ENCODE data around the gene ERICH4. TPM values are rescaled to one million over a fixed set of nuclear protein-coding genes. Genes with fewer than 3 reads are reported as not detected.
A peak's percentile ranks its signal among the peaks of the same experiment; 100 is the strongest.

Gene ERICH4, protein sequence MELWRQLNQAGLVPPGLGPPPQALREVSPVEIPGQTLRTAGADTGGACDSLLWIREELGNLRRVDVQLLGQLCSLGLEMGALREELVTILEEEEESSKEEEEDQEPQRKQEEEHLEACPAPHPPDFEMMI
- total RNA-seq (2012; rRNA removed) (not detected in 2 replicates), polyA plus RNA-seq (2012; rRNA removed) (not detected in 2 replicates), Bru-seq, nascent RNA (not detected), BruChase-seq, experiment 1, labeled RNA remaining after a 6-hour chase (percentile 24 among the genes with signal in this experiment), BruChase-seq, experiment 2, labeled RNA remaining after a 2-hour chase (not detected)
- not detected in 2 replicates for polyA plus RNA-seq (2012; cell fraction: cytosol; rRNA removed)
- polyA plus RNA-seq (2012; cell fraction: nucleus; rRNA removed; ENCODE audit: low replicate concordance) = not detected in 2 replicates
- long read RNA-seq = 0 reads

DNA sequence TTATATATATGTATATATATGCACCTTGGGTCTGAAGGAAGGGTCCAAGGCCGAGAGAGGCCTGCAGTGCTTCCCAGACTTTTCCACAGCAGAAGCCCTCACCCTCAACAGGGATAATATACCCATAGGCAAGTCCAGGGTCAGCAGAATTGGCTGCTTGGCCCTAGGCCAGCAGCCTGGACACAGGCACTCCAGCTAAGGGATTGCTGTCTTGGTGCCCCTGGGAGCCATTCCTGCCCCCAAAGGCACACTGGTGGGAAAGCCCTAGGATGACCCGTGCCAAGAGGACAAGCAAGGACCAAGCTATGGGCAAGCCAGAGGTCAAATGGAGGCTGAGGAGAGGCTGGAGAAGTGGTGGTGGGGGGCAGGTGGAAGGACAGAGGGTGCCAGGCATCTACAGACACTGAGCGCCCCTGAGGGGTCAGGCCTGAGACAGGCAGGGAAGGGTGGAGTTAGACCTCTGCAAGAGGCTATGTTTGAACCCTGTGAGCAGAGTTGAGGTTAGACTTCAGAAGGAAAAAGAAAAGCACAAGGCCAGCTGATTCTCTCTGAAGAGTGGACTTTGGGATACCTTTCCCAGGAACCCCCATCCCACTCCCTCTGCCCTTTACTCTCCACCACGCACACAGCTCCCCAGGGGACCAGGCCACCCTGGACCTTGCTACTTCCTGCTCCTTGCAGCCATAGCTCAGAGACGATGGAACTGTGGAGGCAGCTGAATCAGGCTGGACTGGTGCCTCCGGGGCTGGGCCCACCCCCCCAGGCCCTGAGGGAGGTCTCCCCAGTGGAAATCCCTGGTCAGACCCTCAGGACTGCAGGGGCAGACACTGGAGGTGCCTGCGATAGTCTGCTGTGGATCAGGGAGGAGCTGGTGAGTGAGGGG, at the start of gene ERICH4:
Gene ERICH4 (plus strand): TSS at position 684 of the 883 bp plus-strand sequence. CDS start 14 bp downstream, at position 698.
- peak within 1 kb of the TSS; percentile 13 for H2AFZ ChIP-seq (replicated peaks; ENCODE audit: low read length, poor library complexity)
- peaks cover 8 to 13% of the 10 kb centered on the region in 2 experiments for H3K79me1 ChIP-seq (ENCODE audit: low read depth in 1 of 2, low read length in 2 of 2)
- H3K9me3 ChIP-seq (ENCODE audit: control insufficient read depth, insufficient read depth, low read length) = no peaks in the 10 kb centered on the region
- H2BK5ac ChIP-seq (ENCODE audit: low read depth, low read length, poor library complexity, severe bottlenecking) = no peak within 1 kb of the TSS
- H3K4me1 ChIP-seq (ENCODE audit: control insufficient read depth, insufficient read depth, low read length) = no peaks in the 10 kb centered on the region; the same call in 1 of the 2 replicates
- ChIA-PET CTCF (no interaction called here), POLR2A (ENCODE audit: unreplicated experiment) (no interaction called here)
- BruUV-seq (replicated peaks) = no TSS peak
- peaks cover 3% of the 10 kb centered on the region; the same call in 1 of the 2 replicates for H3K36me3 ChIP-seq (ENCODE audit: control insufficient read depth, insufficient read depth, low read length)
- H4K5ac ChIP-seq (ENCODE audit: low read depth, low read length) = no peak within 1 kb of the TSS
- H3K9ac ChIP-seq (ENCODE audit: low read depth, low read length) = no peak within 1 kb of the TSS
- H2AK9ac ChIP-seq (replicated peaks; ENCODE audit: low read depth, low read length, poor library complexity) = no peak within 1 kb of the TSS
- no peak within 1 kb of the TSS for H3K23ac ChIP-seq (ENCODE audit: low read depth, low read length)
- no peak within 1 kb of the TSS for H2BK15ac ChIP-seq (ENCODE audit: low read depth, low read length)
- H3K18ac ChIP-seq (ENCODE audit: low read depth, low read length) = no peak within 1 kb of the TSS
- WGBS, 2 experiments (ENCODE audit: extremely low coverage in 2 of 2, insufficient read length in 1 of 2) = 46% methylated on average over 5 of the region's 7 CpGs; no CpG with 5 or more reads in 1 of the 2 experiments
- H4K20me1 ChIP-seq (ENCODE audit: insufficient read depth, low read length) = no peaks in the 10 kb centered on the region
- no peak within 1 kb of the TSS for H3K56ac ChIP-seq (ENCODE audit: extremely low read depth, insufficient read depth, low read length)
- H3K4me2 ChIP-seq (ENCODE audit: low read depth, low read length) = no peak within 1 kb of the TSS
- DNase-seq (no peak), ATAC-seq (ENCODE audit: low read depth) (no peak)
- dilution Hi-C loops (cut with HindIII; ENCODE audit: low sequenced_read_pairs, unreplicated experiment) = no loop called here
- in situ Hi-C loops (cut with MboI; ENCODE audit: low sequenced_read_pairs) = loop anchor here (5.0 kb wide), 1 partner anchor 130 kb away; no protein-coding TSS in a partner anchor
- H2AK5ac ChIP-seq (ENCODE audit: low read depth, low read length) = no peak within 1 kb of the TSS
- no peak within 1 kb of the TSS for H3K4ac ChIP-seq (ENCODE audit: low read depth, low read length)
- no peak within 1 kb of the TSS for H3K4me3 ChIP-seq (ENCODE audit: insufficient read depth, low read depth, low read length)
- no peak within 1 kb of the TSS for H3K14ac ChIP-seq (replicated peaks; ENCODE audit: low read depth, low read length)
- intact Hi-C loops (cut with micrococcal nuclease) = no loop called here
- no peak within 1 kb of the TSS for H3K27ac ChIP-seq (ENCODE audit: insufficient read depth, low read length)
- H4K8ac ChIP-seq (ENCODE audit: low read depth in 2 of 2, low read length in 2 of 2) = no peak within 1 kb of the TSS
- H3K9me1 ChIP-seq (ENCODE audit: insufficient read depth, low read length) = no peaks in the 10 kb centered on the region; the same call in 1 of the 2 replicates
- H3K27me3 ChIP-seq (ENCODE audit: control insufficient read depth, insufficient read depth, low read length) = peaks cover 3% of the 10 kb centered on the region
- no peak within 1 kb of the TSS for H4K91ac ChIP-seq (ENCODE audit: insufficient read depth, low read depth, low read length)
- H2BK20ac ChIP-seq (ENCODE audit: low read depth, low read length) = no peak within 1 kb of the TSS
- H2BK120ac ChIP-seq (ENCODE audit: low read depth, low read length) = no peak within 1 kb of the TSS
- no peak for TF ChIP-seq RAD21 (IDR thresholded peaks at IDR 0.05; ENCODE audit: low read length)
- no peak for TF ChIP-seq USF2 (IDR thresholded peaks at IDR 0.05; ENCODE audit: low read depth, low read length)
- no peak for TF ChIP-seq SMC3 (IDR thresholded peaks at IDR 0.05; ENCODE audit: low read depth, low read length)
- no peak for TF ChIP-seq BHLHE40 (IDR thresholded peaks at IDR 0.05; ENCODE audit: low read depth, low read length)
- TF ChIP-seq, protein P1, sequence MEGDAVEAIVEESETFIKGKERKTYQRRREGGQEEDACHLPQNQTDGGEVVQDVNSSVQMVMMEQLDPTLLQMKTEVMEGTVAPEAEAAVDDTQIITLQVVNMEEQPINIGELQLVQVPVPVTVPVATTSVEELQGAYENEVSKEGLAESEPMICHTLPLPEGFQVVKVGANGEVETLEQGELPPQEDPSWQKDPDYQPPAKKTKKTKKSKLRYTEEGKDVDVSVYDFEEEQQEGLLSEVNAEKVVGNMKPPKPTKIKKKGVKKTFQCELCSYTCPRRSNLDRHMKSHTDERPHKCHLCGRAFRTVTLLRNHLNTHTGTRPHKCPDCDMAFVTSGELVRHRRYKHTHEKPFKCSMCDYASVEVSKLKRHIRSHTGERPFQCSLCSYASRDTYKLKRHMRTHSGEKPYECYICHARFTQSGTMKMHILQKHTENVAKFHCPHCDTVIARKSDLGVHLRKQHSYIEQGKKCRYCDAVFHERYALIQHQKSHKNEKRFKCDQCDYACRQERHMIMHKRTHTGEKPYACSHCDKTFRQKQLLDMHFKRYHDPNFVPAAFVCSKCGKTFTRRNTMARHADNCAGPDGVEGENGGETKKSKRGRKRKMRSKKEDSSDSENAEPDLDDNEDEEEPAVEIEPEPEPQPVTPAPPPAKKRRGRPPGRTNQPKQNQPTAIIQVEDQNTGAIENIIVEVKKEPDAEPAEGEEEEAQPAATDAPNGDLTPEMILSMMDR (conservative IDR thresholded peaks at IDR 0.05; ENCODE audit: low read depth, low read length) = no peak
- TF ChIP-seq MXI1 (IDR thresholded peaks at IDR 0.05; ENCODE audit: borderline replicate concordance, low read depth, low read length) = no peak
- no peak for TF ChIP-seq RFX5 (IDR thresholded peaks at IDR 0.05; ENCODE audit: low read depth, low read length)
- no peak for TF ChIP-seq CHD1 (IDR thresholded peaks at IDR 0.05; ENCODE audit: low read depth, low read length)
- no peak for TF ChIP-seq MAFK (IDR thresholded peaks at IDR 0.05; ENCODE audit: low read depth, low read length)
- TF ChIP-seq MAZ (IDR thresholded peaks at IDR 0.05; ENCODE audit: borderline replicate concordance, low read depth, low read length) = no peak
- TF ChIP-seq RCOR1 (IDR thresholded peaks at IDR 0.05; ENCODE audit: insufficient replicate concordance, low read length) = no peak
- TF ChIP-seq CEBPB (IDR thresholded peaks at IDR 0.05; ENCODE audit: low read depth, low read length) = no peak
